ENCODE results near the gene CDC42BPA. TPM values are rescaled to one million over a fixed set of nuclear protein-coding genes. Genes with fewer than 3 reads are reported as not detected.

Gene CDC42BPA
- total and polyA plus RNA-seq, 3 experiments from 2014 or later, result 0.42 to 0.72 (median 0.44) TPM

DNA sequence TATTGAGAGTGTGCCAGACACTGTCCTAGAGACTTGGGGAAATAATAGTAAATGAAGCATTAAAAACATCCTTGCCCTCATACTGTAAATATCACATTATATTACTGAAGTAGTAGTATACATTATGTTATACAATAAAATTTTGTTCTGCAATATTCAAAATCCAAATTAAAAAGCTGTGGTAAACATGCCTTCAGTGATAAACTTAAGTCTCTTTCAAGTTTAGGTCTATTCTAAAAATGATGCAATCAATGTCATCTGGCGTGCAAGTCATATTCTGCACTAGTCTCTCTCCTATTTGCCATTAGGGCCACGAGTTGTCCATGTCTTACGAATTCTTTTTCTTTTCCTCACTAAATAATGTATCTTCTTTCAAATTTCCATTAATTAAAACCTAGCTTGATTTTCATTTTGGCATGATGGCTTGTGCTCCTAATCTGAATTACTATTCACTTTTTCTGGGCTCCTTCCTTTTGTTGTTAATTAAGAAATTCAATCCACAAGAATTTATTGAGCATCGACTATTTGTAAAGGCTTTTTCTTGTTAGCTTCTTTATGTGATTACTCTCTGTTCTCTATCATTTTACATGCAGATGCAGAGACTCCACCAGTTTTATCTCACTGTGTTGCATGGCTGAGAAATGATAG is 247.5 kb downstream of the CDC42BPA start:
- ChIA-PET CTCF (no interaction called here), POLR2A (no interaction called here)
- H3K4me3 ChIP-seq (ENCODE audit: low read length), result no peak overlapping the region
- H3K4me1 ChIP-seq (ENCODE audit: insufficient read depth, low read length), result no peaks in the 10 kb centered on the region
- H3K27ac ChIP-seq (ENCODE audit: low read depth, low read length), result no peak overlapping the region
- H3K27ac Mint-ChIP-seq, result no peak overlapping the region
- H3K4me1 Mint-ChIP-seq, result peaks cover 0 to 5% (median 0%) of the 10 kb centered on the region in 3 donors
- H3K4me3 Mint-ChIP-seq, result no peak overlapping the region
- H3K27me3 ChIP-seq (ENCODE audit: insufficient read depth, low read length, poor library complexity, severe bottlenecking), result no peaks in the 10 kb centered on the region
- H3K9me3 Mint-ChIP-seq, result no peaks in the 10 kb centered on the region
- no peaks in the 10 kb centered on the region for H3K9me3 ChIP-seq (ENCODE audit: low read length)
- H3K27me3 Mint-ChIP-seq, result peaks cover 2 to 17% of the 10 kb centered on the region in 2 donors
- no peaks in the 10 kb centered on the region for H3K36me3 ChIP-seq (ENCODE audit: insufficient read depth, low read length)
- DNase-seq, result no peak
- H3K36me3 Mint-ChIP-seq, result no peaks in the 10 kb centered on the region

DNA sequence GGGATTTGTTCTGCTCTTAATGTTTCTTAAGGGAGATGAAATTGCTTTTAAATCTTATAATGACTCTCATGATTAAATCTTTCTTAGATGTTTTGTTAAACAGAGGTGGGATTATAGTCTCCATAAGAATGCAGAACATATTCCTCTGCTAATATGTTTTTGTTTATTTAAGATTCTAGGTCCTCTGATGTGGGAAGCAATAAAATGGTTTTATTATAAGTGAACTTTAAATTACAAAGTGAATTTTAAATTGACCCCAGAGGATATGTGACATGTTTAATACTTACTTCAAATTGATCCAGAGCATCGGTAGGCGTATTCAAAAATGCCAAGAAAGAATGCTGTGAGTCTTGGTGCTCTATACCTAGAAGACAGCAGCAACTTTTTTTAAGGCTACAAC is 248.8 kb downstream of the CDC42BPA start:
- no peak overlapping the region for H3K4me3 ChIP-seq (ENCODE audit: low read length)
- DNase-seq, result no peak
- H3K27me3 ChIP-seq (ENCODE audit: insufficient read depth, low read length, poor library complexity, severe bottlenecking), result no peaks in the 10 kb centered on the region
- no peaks in the 10 kb centered on the region for H3K4me1 ChIP-seq (ENCODE audit: insufficient read depth, low read length)
- no peaks in the 10 kb centered on the region for H3K9me3 Mint-ChIP-seq
- CTCF ChIA-PET, result no interaction called here
- no peaks in the 10 kb centered on the region for H3K9me3 ChIP-seq (ENCODE audit: low read length)
- H3K36me3 ChIP-seq (ENCODE audit: insufficient read depth, low read length), result no peaks in the 10 kb centered on the region
- no peak overlapping the region for H3K27ac Mint-ChIP-seq
- POLR2A ChIA-PET, result no interaction called here
- peaks cover 6 to 28% of the 10 kb centered on the region in 2 donors for H3K27me3 Mint-ChIP-seq
- no peak overlapping the region for H3K4me3 Mint-ChIP-seq
- no peaks in the 10 kb centered on the region for H3K36me3 Mint-ChIP-seq
- no peak overlapping the region for H3K27ac ChIP-seq (ENCODE audit: low read depth, low read length)
- H3K4me1 Mint-ChIP-seq, result peaks cover 0 to 5% (median 0%) of the 10 kb centered on the region in 3 donors

DNA sequence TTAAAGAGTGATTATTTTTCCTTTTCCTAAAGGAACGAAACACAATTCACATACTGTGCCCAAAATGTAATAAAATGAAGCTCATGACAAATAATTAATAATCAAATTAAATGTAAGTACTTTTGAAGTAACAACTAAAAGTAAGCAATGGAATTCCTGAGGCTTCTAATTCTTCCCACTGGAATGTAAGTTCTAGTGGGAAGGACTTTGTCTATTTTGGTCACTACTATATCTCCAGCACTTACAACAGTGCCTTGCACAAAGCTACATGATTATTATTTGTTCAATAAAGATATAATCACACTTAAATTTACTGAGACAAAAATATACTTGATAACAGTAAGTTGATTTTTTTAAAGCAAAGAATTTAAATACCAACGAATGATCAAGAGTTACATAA is 249.4 kb downstream of the CDC42BPA start:
- Mint-ChIP-seq H3K4me3 (no peak overlapping the region), H3K4me1 (peaks cover 0 to 5% (median 0%) of the 10 kb centered on the region in 3 donors), H3K9me3 (no peaks in the 10 kb centered on the region), H3K27ac (no peak overlapping the region), H3K27me3 (peaks cover 6 to 35% of the 10 kb centered on the region in 2 donors), H3K36me3 (no peaks in the 10 kb centered on the region)
- H3K27me3 ChIP-seq (ENCODE audit: insufficient read depth, low read length, poor library complexity, severe bottlenecking), result peaks cover 4% of the 10 kb centered on the region
- no peak for DNase-seq
- no peaks in the 10 kb centered on the region for H3K9me3 ChIP-seq (ENCODE audit: low read length)
- no peaks in the 10 kb centered on the region for H3K36me3 ChIP-seq (ENCODE audit: insufficient read depth, low read length)
- CTCF ChIA-PET, result no interaction called here
- no peaks in the 10 kb centered on the region for H3K4me1 ChIP-seq (ENCODE audit: insufficient read depth, low read length)
- H3K4me3 ChIP-seq (ENCODE audit: low read length), result no peak overlapping the region
- no peak overlapping the region for H3K27ac ChIP-seq (ENCODE audit: low read depth, low read length)
- POLR2A ChIA-PET, result no interaction called here

DNA sequence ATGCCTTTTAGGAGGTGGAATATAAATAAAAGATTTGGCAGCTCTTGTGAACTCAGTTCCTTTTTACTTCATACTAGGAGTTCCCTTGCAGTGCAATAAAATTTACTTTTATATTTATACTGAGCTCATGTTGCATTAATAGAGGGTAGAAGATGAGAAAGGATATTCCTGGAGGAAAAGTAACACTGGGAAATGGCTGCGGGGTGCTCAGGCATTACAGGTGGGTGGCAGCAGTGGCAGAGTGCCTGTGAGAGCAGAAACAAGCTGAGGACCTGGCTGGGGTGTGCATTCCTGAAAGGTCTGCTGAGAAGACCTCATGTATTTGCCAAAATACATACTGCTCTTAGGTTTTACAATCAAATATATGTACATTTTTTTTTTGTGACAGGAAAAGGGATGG is 251.3 kb downstream of the CDC42BPA start:
- H3K27me3 ChIP-seq (ENCODE audit: insufficient read depth, low read length, poor library complexity, severe bottlenecking), result peaks cover 4% of the 10 kb centered on the region
- H3K4me1 ChIP-seq (ENCODE audit: insufficient read depth, low read length), result no peaks in the 10 kb centered on the region
- Mint-ChIP-seq H3K4me3 (no peak overlapping the region), H3K27me3 (peaks cover 6 to 44% of the 10 kb centered on the region in 2 donors), H3K4me1 (no peaks in the 10 kb centered on the region), H3K36me3 (no peaks in the 10 kb centered on the region), H3K9me3 (no peaks in the 10 kb centered on the region), H3K27ac (no peak overlapping the region)
- H3K27ac ChIP-seq (ENCODE audit: low read depth, low read length), result no peak overlapping the region
- no peak for DNase-seq
- H3K9me3 ChIP-seq (ENCODE audit: low read length), result no peaks in the 10 kb centered on the region
- CTCF ChIA-PET, result no interaction called here
- no peak overlapping the region for H3K4me3 ChIP-seq (ENCODE audit: low read length)
- POLR2A ChIA-PET, result no interaction called here
- no peaks in the 10 kb centered on the region for H3K36me3 ChIP-seq (ENCODE audit: insufficient read depth, low read length)

DNA sequence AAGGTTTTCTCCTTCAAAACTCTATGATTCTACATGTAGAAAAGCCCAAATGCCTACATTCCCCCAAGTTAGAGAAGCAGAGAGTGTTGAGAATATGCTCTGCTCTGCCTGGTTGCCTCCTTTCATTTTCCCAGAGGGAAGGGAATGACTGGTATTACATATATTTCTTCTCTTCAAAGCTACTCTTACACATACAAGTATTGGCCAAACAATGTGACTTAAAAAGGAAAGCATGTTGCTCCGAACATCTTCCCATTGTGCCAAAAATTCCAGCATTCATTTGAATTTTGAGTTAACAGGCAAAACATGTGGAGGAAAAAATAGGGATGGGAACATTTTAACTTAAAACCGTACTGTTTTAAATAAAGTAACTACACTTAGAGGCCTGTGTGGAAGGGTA is 253.0 kb downstream of the CDC42BPA start:
- Mint-ChIP-seq H3K4me1 (no peaks in the 10 kb centered on the region), H3K27me3 (peaks cover 9 to 53% of the 10 kb centered on the region in 2 donors), H3K9me3 (peaks cover 0 to 2% (median 0%) of the 10 kb centered on the region in 5 donors), H3K36me3 (peaks cover 0 to under 1% (median 0%) of the 10 kb centered on the region in 3 donors), H3K27ac (no peak overlapping the region), H3K4me3 (no peak overlapping the region)
- Histone ChIP-seq H3K36me3 (ENCODE audit: insufficient read depth, low read length) (no peaks in the 10 kb centered on the region), H3K27ac (ENCODE audit: low read depth, low read length) (no peak overlapping the region), H3K4me3 (ENCODE audit: low read length) (no peak overlapping the region), H3K4me1 (ENCODE audit: insufficient read depth, low read length) (no peaks in the 10 kb centered on the region), H3K27me3 (ENCODE audit: insufficient read depth, low read length, poor library complexity, severe bottlenecking) (peaks cover 4% of the 10 kb centered on the region), H3K9me3 (ENCODE audit: low read length) (no peaks in the 10 kb centered on the region)
- ChIA-PET POLR2A (no interaction called here), CTCF (no interaction called here)
- DNase-seq, result no peak

DNA sequence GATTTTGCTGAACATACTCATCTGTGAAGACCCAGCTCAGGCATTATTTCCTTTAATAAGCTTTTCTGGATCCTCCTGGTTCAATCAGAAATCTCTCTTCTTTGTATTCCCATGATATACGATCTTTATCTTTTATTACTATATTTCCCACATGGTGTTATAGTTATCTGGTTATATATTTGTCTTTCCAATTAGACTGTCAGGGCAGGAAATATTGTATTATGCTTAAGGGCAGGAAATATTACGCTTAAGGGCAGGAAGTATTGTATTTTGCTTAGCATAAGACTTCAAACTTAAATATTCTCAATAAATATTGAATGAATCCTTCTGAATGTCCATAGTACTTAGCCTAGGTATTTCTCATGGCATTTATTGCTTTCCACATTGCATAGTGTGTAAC is 256.0 kb downstream of the CDC42BPA start:
- Mint-ChIP-seq H3K27me3 (peaks cover 11 to 64% of the 10 kb centered on the region in 2 donors), H3K4me3 (no peak overlapping the region), H3K36me3 (peaks cover 0 to 3% (median 0%) of the 10 kb centered on the region in 3 donors), H3K9me3 (peaks cover 0 to 11% (median 6%) of the 10 kb centered on the region in 5 donors), H3K27ac (no peak overlapping the region), H3K4me1 (no peaks in the 10 kb centered on the region)
- H3K9me3 ChIP-seq (ENCODE audit: low read length), result no peaks in the 10 kb centered on the region
- CTCF ChIA-PET, result no interaction called here
- POLR2A ChIA-PET, result no interaction called here
- peaks cover 4% of the 10 kb centered on the region for H3K27me3 ChIP-seq (ENCODE audit: insufficient read depth, low read length, poor library complexity, severe bottlenecking)
- DNase-seq, result no peak
- no peaks in the 10 kb centered on the region for H3K36me3 ChIP-seq (ENCODE audit: insufficient read depth, low read length)
- H3K4me1 ChIP-seq (ENCODE audit: insufficient read depth, low read length), result no peaks in the 10 kb centered on the region
- H3K4me3 ChIP-seq (ENCODE audit: low read length), result no peak overlapping the region
- H3K27ac ChIP-seq (ENCODE audit: low read depth, low read length), result no peak overlapping the region

DNA sequence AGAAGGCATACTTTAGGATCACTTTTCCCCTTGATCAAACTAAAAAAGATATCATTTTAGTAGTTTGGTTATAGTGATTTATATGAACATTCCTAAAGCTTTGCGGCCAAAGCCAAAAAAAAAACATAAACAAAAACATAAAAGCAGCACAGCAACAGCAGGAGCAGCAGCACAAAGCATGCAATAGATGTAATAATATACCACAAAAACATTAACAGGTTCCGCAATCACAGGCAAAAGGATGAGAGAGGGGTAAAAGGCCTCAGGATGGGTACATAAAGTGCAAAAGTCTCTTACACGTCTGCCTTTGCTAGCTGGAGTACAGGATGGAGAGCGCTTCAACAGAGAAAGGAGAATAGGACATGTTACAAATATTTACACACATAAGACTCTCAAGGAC is 259.2 kb downstream of the CDC42BPA start:
- peaks cover 6 to 43% of the 10 kb centered on the region in 2 donors for H3K27me3 Mint-ChIP-seq
- peaks cover 0 to 11% (median 6%) of the 10 kb centered on the region in 5 donors for H3K9me3 Mint-ChIP-seq
- peaks cover under 1% of the 10 kb centered on the region for H3K27me3 ChIP-seq (ENCODE audit: insufficient read depth, low read length, poor library complexity, severe bottlenecking)
- no peaks in the 10 kb centered on the region for H3K4me1 ChIP-seq (ENCODE audit: insufficient read depth, low read length)
- no peak overlapping the region for H3K4me3 Mint-ChIP-seq
- ChIA-PET POLR2A (no interaction called here), CTCF (no interaction called here)
- H3K4me1 Mint-ChIP-seq, result no peaks in the 10 kb centered on the region
- no peaks in the 10 kb centered on the region for H3K36me3 ChIP-seq (ENCODE audit: insufficient read depth, low read length)
- H3K36me3 Mint-ChIP-seq, result peaks cover 0 to 3% (median 0%) of the 10 kb centered on the region in 3 donors
- no peak overlapping the region for H3K4me3 ChIP-seq (ENCODE audit: low read length)
- H3K9me3 ChIP-seq (ENCODE audit: low read length), result no peaks in the 10 kb centered on the region
- no peak overlapping the region for H3K27ac Mint-ChIP-seq
- no peak for DNase-seq
- no peak overlapping the region for H3K27ac ChIP-seq (ENCODE audit: low read depth, low read length)

DNA sequence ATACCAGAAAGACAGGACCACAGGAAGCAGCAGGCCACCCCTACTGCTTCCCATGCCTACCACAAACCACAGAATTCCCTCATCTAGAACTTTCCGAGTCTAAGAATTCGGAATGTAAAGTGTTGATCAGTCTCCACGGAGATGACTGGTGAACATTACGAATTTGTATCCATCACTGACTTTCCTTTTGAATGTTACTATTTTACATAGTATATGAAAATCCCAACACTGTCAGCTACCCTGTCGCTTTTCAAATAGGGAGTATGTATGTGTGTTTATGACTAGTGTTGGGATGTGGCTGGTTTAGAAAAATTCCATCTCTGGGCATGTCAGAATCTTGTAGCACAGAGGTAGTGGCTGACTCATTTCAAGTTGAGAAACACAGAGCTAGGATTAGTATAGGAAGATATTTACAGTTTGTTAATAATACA is 260.0 kb downstream of the CDC42BPA start:
- Mint-ChIP-seq H3K4me3 (no peak overlapping the region), H3K27ac (no peak overlapping the region), H3K27me3 (peaks cover 6 to 36% of the 10 kb centered on the region in 2 donors), H3K36me3 (peaks cover 0 to 3% (median 0%) of the 10 kb centered on the region in 3 donors), H3K9me3 (peaks cover 0 to 11% (median 6%) of the 10 kb centered on the region in 5 donors), H3K4me1 (no peaks in the 10 kb centered on the region)
- ChIA-PET CTCF (no interaction called here), POLR2A (no interaction called here)
- Histone ChIP-seq H3K36me3 (ENCODE audit: insufficient read depth, low read length) (no peaks in the 10 kb centered on the region), H3K27ac (ENCODE audit: low read depth, low read length) (no peak overlapping the region), H3K4me3 (ENCODE audit: low read length) (no peak overlapping the region), H3K27me3 (ENCODE audit: insufficient read depth, low read length, poor library complexity, severe bottlenecking) (no peaks in the 10 kb centered on the region), H3K9me3 (ENCODE audit: low read length) (no peaks in the 10 kb centered on the region), H3K4me1 (ENCODE audit: insufficient read depth, low read length) (no peaks in the 10 kb centered on the region)
- DNase-seq, result no peak
